Smooth muscle cell (in vitro differentiated cells): Measurements from ENCODE around the gene MYOZ2. TPM values are rescaled to one million over a fixed set of nuclear protein-coding genes. Genes with fewer than 3 reads are reported as not detected.
"Not testable (repeated sequence)": the region's sequence is repeated elsewhere in the genome, so short reads cannot be mapped to it uniquely, and the experiment has no call there.

Experiments used
- DNase-seq: peaks from one replicate; lab custom pipeline; 2025; ENCODE audit not compliant: unreplicated experiment; lab: John Stamatoyannopoulos, UW
- H2AFZ ChIP-seq: fragments of 200-600 bp; sonication (generic); 2 replicates; pipeline ENCODE4 v1.6.0; 2016; ENCODE audit warnings: antibody characterized with exemption, low read depth, mild to moderate bottlenecking
- H3F3A ChIP-seq: fragments of 200-600 bp; sonication (generic); 2 replicates; pipeline ENCODE4 v1.6.0; 2017; ENCODE audit warnings: antibody characterized with exemption, low read depth
- H3K27ac ChIP-seq: fragments of 200-600 bp; sonication (generic); 2 replicates; pipeline ENCODE4 v1.5.1; 2016; ENCODE audit warnings: low read depth, mild to moderate bottlenecking
- H3K27me3 ChIP-seq: fragments of 200-600 bp; sonication (generic); 2 replicates; pipeline ENCODE4 v1.6.1; 2016; ENCODE audit warnings: low read depth, mild to moderate bottlenecking
- H3K36me3 ChIP-seq: fragments of 200-600 bp; sonication (generic); 2 replicates; pipeline ENCODE4 v1.5.1; 2016; ENCODE audit warnings: low read depth
- H3K4me1 ChIP-seq: fragments of 200-600 bp; sonication (generic); 2 replicates; pipeline ENCODE4 v1.5.1; 2016; ENCODE audit warnings: low read depth
- H3K4me2 ChIP-seq: fragments of 200-600 bp; sonication (generic); 2 replicates; pipeline ENCODE4 v1.6.0; 2016; ENCODE audit warnings: mild to moderate bottlenecking
- H3K4me3 ChIP-seq: fragments of 200-600 bp; sonication (generic); 2 replicates; pipeline ENCODE4 v1.5.1; 2016; ENCODE audit warnings: mild to moderate bottlenecking
- H3K79me2 ChIP-seq: fragments of 200-600 bp; sonication (generic); 2 replicates; pipeline ENCODE4 v1.6.0; 2016; ENCODE audit warnings: low read depth, mild to moderate bottlenecking
- H3K9ac ChIP-seq: fragments of 200-600 bp; sonication (generic); 2 replicates; pipeline ENCODE4 v1.6.0; 2016; ENCODE audit warnings: low read depth
- H3K9me3 ChIP-seq: fragments of 200-600 bp; sonication (generic); replicated peaks from 2 replicates; pipeline ENCODE4 v1.5.1; 2016; ENCODE audit warnings: low read depth
- H4K20me1 ChIP-seq: fragments of 200-600 bp; sonication (generic); 2 replicates; pipeline ENCODE4 v1.6.0; 2016; ENCODE audit warnings: low read depth
- WGBS: methylation state at CpG from one replicate; pipeline ENCODE4 v1.1.7; 2016; ENCODE audit warnings: low lambda C conversion rate; 5-methylcytosine and 5-hydroxymethylcytosine counted together
- polyA plus RNA-seq: library from polyadenylated mRNA; unstranded; fragments of >200 nt; fragmentation: Nextera tagmentation; extraction: Ambion mirVana; gene quantifications from 2 replicates; pipeline ENCODE4 v1.2.1, GENCODE V29; 2016
- total RNA-seq: library from RNA; depleted of rRNA; stranded (reverse); fragments of >200 nt; gene quantifications from 2 replicates; pipeline ENCODE4 v1.2.3, GENCODE V29; 2014
- TF ChIP-seq, protein P1 (sequence below): fragments of 200-600 bp; sonication (generic); IDR thresholded peaks from 2 replicates; pipeline ENCODE4 v1.5.1; 2017; ENCODE audit warnings: borderline replicate concordance, mild to moderate bottlenecking, antibody characterized with exemption; ENCODE audit not compliant: insufficient read depth, poor library complexity, severe bottlenecking

The MYOZ2 gene
- total and polyA plus RNA-seq, 2 experiments from 2014 or later = not detected

DNA sequence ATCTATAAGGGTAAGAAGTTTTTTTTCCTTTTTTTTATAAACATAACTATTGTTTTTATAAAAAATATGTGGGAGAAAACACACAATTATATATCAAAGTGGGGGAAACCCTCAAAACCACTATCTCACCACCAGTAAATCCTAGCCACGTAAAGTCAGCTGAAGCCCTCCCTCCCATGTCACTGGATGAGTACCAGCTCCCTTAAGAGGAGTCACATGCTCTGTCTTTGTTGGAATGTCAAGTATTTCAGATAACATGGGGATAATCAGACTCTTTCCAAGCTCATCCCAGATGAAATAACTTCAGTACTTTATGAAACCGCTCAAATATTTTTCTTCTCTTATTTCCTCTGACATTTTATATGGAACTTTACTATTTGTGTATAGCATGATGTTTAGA lies 2.4 kb downstream of the MYOZ2 start:
- TF ChIP-seq, protein P1, sequence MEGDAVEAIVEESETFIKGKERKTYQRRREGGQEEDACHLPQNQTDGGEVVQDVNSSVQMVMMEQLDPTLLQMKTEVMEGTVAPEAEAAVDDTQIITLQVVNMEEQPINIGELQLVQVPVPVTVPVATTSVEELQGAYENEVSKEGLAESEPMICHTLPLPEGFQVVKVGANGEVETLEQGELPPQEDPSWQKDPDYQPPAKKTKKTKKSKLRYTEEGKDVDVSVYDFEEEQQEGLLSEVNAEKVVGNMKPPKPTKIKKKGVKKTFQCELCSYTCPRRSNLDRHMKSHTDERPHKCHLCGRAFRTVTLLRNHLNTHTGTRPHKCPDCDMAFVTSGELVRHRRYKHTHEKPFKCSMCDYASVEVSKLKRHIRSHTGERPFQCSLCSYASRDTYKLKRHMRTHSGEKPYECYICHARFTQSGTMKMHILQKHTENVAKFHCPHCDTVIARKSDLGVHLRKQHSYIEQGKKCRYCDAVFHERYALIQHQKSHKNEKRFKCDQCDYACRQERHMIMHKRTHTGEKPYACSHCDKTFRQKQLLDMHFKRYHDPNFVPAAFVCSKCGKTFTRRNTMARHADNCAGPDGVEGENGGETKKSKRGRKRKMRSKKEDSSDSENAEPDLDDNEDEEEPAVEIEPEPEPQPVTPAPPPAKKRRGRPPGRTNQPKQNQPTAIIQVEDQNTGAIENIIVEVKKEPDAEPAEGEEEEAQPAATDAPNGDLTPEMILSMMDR = no peak
- no peaks in the 10 kb centered on the region for H3K9me3 ChIP-seq
- H2AFZ ChIP-seq = no peak overlapping the region
- no peak overlapping the region for H3K4me3 ChIP-seq
- H3F3A ChIP-seq = no peaks in the 10 kb centered on the region
- DNase-seq = no peak
- no peaks in the 10 kb centered on the region for H3K27me3 ChIP-seq
- no peaks in the 10 kb centered on the region for H3K79me2 ChIP-seq
- 17% methylated on average over 2 of the region's 2 CpGs for WGBS
- H4K20me1 ChIP-seq = no peaks in the 10 kb centered on the region
- H3K4me2 ChIP-seq = peak overlapping the region; percentile 53
- H3K36me3 ChIP-seq = no peaks in the 10 kb centered on the region
- H3K27ac ChIP-seq = no peak overlapping the region
- peaks cover 9% of the 10 kb centered on the region for H3K4me1 ChIP-seq
- no peak overlapping the region for H3K9ac ChIP-seq

DNA sequence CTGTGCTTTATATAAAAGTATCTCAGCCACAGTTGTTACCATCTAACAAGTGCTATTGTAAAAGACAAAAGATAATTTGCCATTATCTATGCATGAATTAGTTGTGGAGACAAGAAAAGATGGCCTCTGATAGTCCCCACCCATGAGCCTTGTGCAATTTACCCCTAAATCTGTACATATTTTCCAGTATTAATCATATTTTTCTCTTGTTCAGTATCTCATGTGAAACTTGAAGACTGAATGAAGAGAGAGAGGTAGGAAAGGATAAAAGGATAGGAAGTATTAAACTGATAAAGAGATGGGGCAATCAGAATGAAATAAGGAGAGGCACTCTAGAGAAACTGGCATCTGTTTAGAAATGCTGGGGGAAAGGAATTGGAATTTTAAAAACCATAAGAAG lies 3.7 kb downstream of the MYOZ2 start:
- Histone ChIP-seq H3K27ac (no peak overlapping the region), H4K20me1 (no peaks in the 10 kb centered on the region), H3K9me3 (no peaks in the 10 kb centered on the region), H3K4me2 (no peak overlapping the region), H3K9ac (no peak overlapping the region), H3K27me3 (no peaks in the 10 kb centered on the region), H3K79me2 (no peaks in the 10 kb centered on the region), H3K36me3 (no peaks in the 10 kb centered on the region), H3K4me1 (peaks cover 9% of the 10 kb centered on the region), H3K4me3 (no peak overlapping the region), H3F3A (no peaks in the 10 kb centered on the region), H2AFZ (no peak overlapping the region)
- TF ChIP-seq, protein P1 = no peak
- no peak for DNase-seq

DNA sequence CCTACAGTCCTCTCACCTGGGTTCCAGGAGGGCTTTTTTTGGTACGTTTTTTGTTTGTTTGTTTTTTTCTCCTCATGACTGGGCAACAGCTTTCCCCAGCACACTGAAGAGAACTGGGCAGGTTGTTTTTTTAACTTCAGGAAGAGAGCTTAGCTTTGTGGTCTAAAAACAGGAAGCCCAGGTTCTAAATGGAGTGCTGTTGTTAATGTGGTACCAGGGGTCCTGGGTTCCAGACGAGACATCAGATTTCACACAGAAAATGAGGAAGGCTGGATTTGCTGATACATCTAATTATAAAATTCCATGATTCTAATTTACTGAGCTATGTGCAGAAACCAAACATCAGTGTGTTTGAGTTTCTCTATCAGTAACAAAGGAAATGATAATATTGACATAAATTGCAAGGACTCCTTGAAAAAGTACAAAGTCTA lies 4.2 kb downstream of the MYOZ2 start:
- no peaks in the 10 kb centered on the region for H3K79me2 ChIP-seq
- H3K9ac ChIP-seq = no peak overlapping the region
- TF ChIP-seq, protein P1 = no peak
- no peaks in the 10 kb centered on the region for H3F3A ChIP-seq
- no peak overlapping the region for H3K27ac ChIP-seq
- H3K4me1 ChIP-seq = peaks cover 9% of the 10 kb centered on the region
- H3K4me3 ChIP-seq = no peak overlapping the region
- no peaks in the 10 kb centered on the region for H3K27me3 ChIP-seq
- H4K20me1 ChIP-seq = no peaks in the 10 kb centered on the region
- no peak overlapping the region for H3K4me2 ChIP-seq
- no peaks in the 10 kb centered on the region for H3K9me3 ChIP-seq
- H3K36me3 ChIP-seq = no peaks in the 10 kb centered on the region
- WGBS = 64% methylated on average over 2 of the region's 2 CpGs
- DNase-seq = no peak
- no peak overlapping the region for H2AFZ ChIP-seq

DNA sequence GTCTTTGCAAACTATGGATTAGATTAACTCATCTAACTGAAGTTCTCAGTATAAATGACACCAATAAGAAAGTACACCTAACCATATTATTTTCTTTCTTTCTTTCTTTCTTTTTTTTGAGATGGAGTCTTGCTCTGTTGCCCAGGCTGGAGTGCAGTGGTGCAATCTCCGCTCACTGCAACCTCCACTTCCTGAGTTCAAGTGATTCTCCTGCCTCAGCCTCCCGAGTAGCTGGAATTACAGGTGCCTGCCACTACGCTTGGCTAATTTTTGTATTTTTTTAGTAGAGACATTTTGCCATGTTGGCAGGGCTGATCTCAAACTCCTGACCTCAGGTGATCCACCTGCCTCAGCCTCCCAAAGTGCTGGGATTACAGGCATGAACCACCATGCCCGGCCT lies 5.7 kb downstream of the MYOZ2 start:
- H3K4me2 ChIP-seq, H4K20me1 ChIP-seq, H3K79me2 ChIP-seq, DNase-seq, H3K4me3 ChIP-seq, H2AFZ ChIP-seq, H3K27me3 ChIP-seq, H3K4me1 ChIP-seq, H3K9ac ChIP-seq, H3F3A ChIP-seq, H3K9me3 ChIP-seq, H3K36me3 ChIP-seq, H3K27ac ChIP-seq: not testable (repeated sequence)
- 96% methylated on average over 4 of the region's 4 CpGs for WGBS
